KG1 (cell line): ENCODE data around the gene FCGR1A.
"Not testable (repeated sequence)": the region's sequence is repeated elsewhere in the genome, so short reads cannot be mapped to it uniquely, and the experiment has no call there.

Experiments
- DNase-seq: peaks from one replicate; lab custom pipeline; 2025; lab: John Stamatoyannopoulos, UW

The FCGR1A gene

GRCh38 chr1:149782600-149782999 lies at the start of gene FCGR1A:
Gene FCGR1A, plus strand, starts transcription at chr1:149782694. Its CDS starts 50 bp downstream, at chr1:149782744.
- DNase-seq = not testable (repeated sequence)

- DNase-seq = not testable (repeated sequence)
Observed at GRCh38 chr1:149732781-149733180, 49.7 kb upstream of the FCGR1A start.

- DNase-seq = not testable (repeated sequence)
Observed at GRCh38 chr1:149734692-149735091, 47.8 kb upstream of the FCGR1A start.

GRCh38 chr1:149740148-149740581 lies 42.3 kb upstream of the FCGR1A start:
- DNase-seq = not testable (repeated sequence)

- DNase-seq = not testable (repeated sequence)
Observed at GRCh38 chr1:149740590-149741230, 41.8 kb upstream of the FCGR1A start.

GRCh38 chr1:149741914-149742313 lies 40.6 kb upstream of the FCGR1A start:
- not testable (repeated sequence) for DNase-seq

GRCh38 chr1:149746463-149747356 lies 35.8 kb upstream of the FCGR1A start:
- not testable (repeated sequence) for DNase-seq

GRCh38 chr1:149747359-149748143 lies 34.9 kb upstream of the FCGR1A start:
- not testable (repeated sequence) for DNase-seq

GRCh38 chr1:149748144-149748500 lies 34.4 kb upstream of the FCGR1A start:
- DNase-seq = not testable (repeated sequence)

- DNase-seq = not testable (repeated sequence)
Observed at GRCh38 chr1:149750562-149750961, 31.9 kb upstream of the FCGR1A start.

- DNase-seq = not testable (repeated sequence)
Observed at GRCh38 chr1:149752186-149752585, 30.3 kb upstream of the FCGR1A start.

GRCh38 chr1:149753466-149753865 lies 29.0 kb upstream of the FCGR1A start:
- DNase-seq = not testable (repeated sequence)

- not testable (repeated sequence) for DNase-seq
Observed at GRCh38 chr1:149755294-149755693, 27.2 kb upstream of the FCGR1A start.

- not testable (repeated sequence) for DNase-seq
Observed at GRCh38 chr1:149762294-149762693, 20.2 kb upstream of the FCGR1A start.

- not testable (repeated sequence) for DNase-seq
Observed at GRCh38 chr1:149764087-149764800, 18.2 kb upstream of the FCGR1A start.

GRCh38 chr1:149766241-149766640 lies 16.3 kb upstream of the FCGR1A start:
- not testable (repeated sequence) for DNase-seq

GRCh38 chr1:149769216-149769615 lies 13.3 kb upstream of the FCGR1A start:
- DNase-seq = not testable (repeated sequence)

GRCh38 chr1:149770661-149771060 lies 11.8 kb upstream of the FCGR1A start:
- DNase-seq = not testable (repeated sequence)

GRCh38 chr1:149771653-149772425 lies 10.7 kb upstream of the FCGR1A start:
- DNase-seq = not testable (repeated sequence)

- not testable (repeated sequence) for DNase-seq
Observed at GRCh38 chr1:149775510-149776147, 6.9 kb upstream of the FCGR1A start.
